Measurements from ENCODE around the gene MPV17L. TPM values are rescaled to one million over a fixed set of nuclear protein-coding genes. Genes with fewer than 3 reads are reported as not detected.
"Not testable (repeated sequence)": the region's sequence is repeated elsewhere in the genome, so short reads cannot be mapped to it uniquely, and the experiment has no call there.

MPV17L gene
- total and polyA plus RNA-seq, 2 donors from 2014 or later, result 4.8 to 11.8 TPM

DNA sequence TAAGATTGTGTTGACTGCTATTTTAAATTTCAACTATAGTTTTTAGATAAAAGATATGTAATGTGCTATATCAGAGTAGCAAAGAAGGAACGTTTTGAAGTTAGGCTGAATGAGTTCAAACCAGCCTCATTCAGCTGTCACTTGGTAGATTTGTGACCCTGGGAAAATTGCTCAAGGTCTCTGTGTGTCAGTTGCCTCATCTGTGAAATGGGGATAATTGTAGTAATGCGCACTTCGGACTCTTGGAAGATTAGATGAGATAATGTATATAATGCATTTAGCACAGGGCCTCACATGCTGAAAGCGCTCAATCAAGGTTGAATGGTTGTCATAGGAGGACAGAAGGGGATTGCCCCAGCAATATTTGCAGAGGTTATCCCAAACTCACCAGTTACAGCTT is 43.5 kb downstream of the MPV17L start:
- H3K27ac ChIP-seq (ENCODE audit: low read depth in 2 of 2, low read length in 2 of 2), result no peak overlapping the region
- FAIRE-seq (no peak), DNase-seq (no peak)
- TF ChIP-seq, protein P1, sequence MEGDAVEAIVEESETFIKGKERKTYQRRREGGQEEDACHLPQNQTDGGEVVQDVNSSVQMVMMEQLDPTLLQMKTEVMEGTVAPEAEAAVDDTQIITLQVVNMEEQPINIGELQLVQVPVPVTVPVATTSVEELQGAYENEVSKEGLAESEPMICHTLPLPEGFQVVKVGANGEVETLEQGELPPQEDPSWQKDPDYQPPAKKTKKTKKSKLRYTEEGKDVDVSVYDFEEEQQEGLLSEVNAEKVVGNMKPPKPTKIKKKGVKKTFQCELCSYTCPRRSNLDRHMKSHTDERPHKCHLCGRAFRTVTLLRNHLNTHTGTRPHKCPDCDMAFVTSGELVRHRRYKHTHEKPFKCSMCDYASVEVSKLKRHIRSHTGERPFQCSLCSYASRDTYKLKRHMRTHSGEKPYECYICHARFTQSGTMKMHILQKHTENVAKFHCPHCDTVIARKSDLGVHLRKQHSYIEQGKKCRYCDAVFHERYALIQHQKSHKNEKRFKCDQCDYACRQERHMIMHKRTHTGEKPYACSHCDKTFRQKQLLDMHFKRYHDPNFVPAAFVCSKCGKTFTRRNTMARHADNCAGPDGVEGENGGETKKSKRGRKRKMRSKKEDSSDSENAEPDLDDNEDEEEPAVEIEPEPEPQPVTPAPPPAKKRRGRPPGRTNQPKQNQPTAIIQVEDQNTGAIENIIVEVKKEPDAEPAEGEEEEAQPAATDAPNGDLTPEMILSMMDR (IDR thresholded peaks at IDR 0.05; ENCODE audit: borderline replicate concordance, extremely low read depth, insufficient read depth), result no peak
- H3K4me1 ChIP-seq (ENCODE audit: control insufficient read depth in 2 of 3, insufficient read depth in 2 of 3, low read depth in 1 of 3, low read length in 3 of 3), result no peaks in the 10 kb centered on the region
- H3K4me3 ChIP-seq (ENCODE audit: low read length in 3 of 3), result no peak overlapping the region
- H3K36me3 ChIP-seq (ENCODE audit: control insufficient read depth in 2 of 3, insufficient read depth in 3 of 3, low read length in 3 of 3), result no peaks in the 10 kb centered on the region
- no peaks in the 10 kb centered on the region for H3K27me3 ChIP-seq (ENCODE audit: control insufficient read depth, insufficient read depth, low read length)
- intact Hi-C loops (cut with DNase I), result no loop called here
- no peak overlapping the region for H3K9ac ChIP-seq (ENCODE audit: low read length in 3 of 3)
- no peaks in the 10 kb centered on the region for H3K9me3 ChIP-seq (ENCODE audit: control insufficient read depth in 2 of 3, insufficient read depth in 1 of 3, low read length in 3 of 3)

DNA sequence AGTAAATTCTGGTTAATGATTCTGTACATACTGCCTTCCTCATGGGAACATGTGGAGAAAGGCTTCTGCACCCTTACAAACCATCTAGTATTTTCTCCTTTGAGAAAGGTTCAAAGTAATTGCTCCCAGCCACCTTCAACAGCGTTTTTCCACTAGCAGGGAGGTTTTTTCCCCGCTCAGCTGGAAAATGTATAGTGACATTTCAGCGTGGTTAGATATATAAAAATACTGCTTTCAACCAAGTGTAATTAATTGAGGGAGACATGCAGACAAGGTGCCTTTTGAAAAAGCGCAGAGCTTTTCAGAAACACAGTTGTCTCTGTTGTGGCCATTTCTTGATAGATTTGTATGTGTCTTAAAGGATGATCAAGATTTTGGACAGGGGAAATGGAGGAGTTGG is 44.0 kb downstream of the MPV17L start:
- no peak for FAIRE-seq
- Histone ChIP-seq H3K27ac (ENCODE audit: low read depth in 2 of 2, low read length in 2 of 2) (no peak overlapping the region), H3K27me3 (ENCODE audit: control insufficient read depth, insufficient read depth, low read length) (no peaks in the 10 kb centered on the region), H3K9ac (ENCODE audit: low read length in 3 of 3) (no peak overlapping the region), H3K9me3 (ENCODE audit: control insufficient read depth in 2 of 3, insufficient read depth in 1 of 3, low read length in 3 of 3) (no peaks in the 10 kb centered on the region), H3K36me3 (ENCODE audit: control insufficient read depth in 2 of 3, insufficient read depth in 3 of 3, low read length in 3 of 3) (no peaks in the 10 kb centered on the region), H3K4me3 (ENCODE audit: low read length in 3 of 3) (no peak overlapping the region), H3K4me1 (ENCODE audit: control insufficient read depth in 2 of 3, insufficient read depth in 2 of 3, low read depth in 1 of 3, low read length in 3 of 3) (no peaks in the 10 kb centered on the region)
- intact Hi-C loops (cut with DNase I), result no loop called here
- TF ChIP-seq, protein P1 (IDR thresholded peaks at IDR 0.05; ENCODE audit: borderline replicate concordance, extremely low read depth, insufficient read depth), result no peak
- DNase-seq, result no peak

DNA sequence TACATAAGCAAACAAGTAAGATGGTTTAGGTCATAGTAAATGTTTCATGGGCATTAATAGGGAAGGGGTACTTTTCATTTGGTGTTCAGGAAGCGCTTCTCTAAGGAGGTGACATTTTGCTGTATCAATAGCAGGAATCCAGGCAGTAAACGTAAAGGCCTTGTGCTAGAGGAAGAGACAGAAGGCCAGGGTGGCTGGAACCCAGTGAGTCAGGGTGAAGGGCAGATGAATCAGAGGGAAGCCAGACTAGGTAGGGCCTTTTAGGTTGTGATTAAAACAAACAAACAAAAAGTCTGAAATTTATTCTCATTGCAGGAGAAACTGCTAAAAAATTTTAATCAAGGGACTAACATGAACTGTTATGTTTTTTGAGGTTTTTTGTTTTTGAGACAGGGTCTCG is 45.3 kb downstream of the MPV17L start:
- DNase-seq (no peak), FAIRE-seq (no peak)
- TF ChIP-seq, protein P1 (IDR thresholded peaks at IDR 0.05; ENCODE audit: borderline replicate concordance, extremely low read depth, insufficient read depth), result no peak
- H3K36me3 ChIP-seq (ENCODE audit: control insufficient read depth in 2 of 3, insufficient read depth in 3 of 3, low read length in 3 of 3), result no peaks in the 10 kb centered on the region
- peaks cover 0 to 6% (median 0%) of the 10 kb centered on the region in 3 donors for H3K9me3 ChIP-seq (ENCODE audit: control insufficient read depth in 2 of 3, insufficient read depth in 1 of 3, low read length in 3 of 3)
- H3K4me3 ChIP-seq (ENCODE audit: low read length in 3 of 3), result no peak overlapping the region
- H3K27ac ChIP-seq (ENCODE audit: low read depth in 2 of 2, low read length in 2 of 2), result no peak overlapping the region
- H3K4me1 ChIP-seq (ENCODE audit: control insufficient read depth in 2 of 3, insufficient read depth in 2 of 3, low read depth in 1 of 3, low read length in 3 of 3), result no peaks in the 10 kb centered on the region
- intact Hi-C loops (cut with DNase I), result no loop called here
- H3K9ac ChIP-seq (ENCODE audit: low read length in 3 of 3), result no peak overlapping the region
- no peaks in the 10 kb centered on the region for H3K27me3 ChIP-seq (ENCODE audit: control insufficient read depth, insufficient read depth, low read length)

DNA sequence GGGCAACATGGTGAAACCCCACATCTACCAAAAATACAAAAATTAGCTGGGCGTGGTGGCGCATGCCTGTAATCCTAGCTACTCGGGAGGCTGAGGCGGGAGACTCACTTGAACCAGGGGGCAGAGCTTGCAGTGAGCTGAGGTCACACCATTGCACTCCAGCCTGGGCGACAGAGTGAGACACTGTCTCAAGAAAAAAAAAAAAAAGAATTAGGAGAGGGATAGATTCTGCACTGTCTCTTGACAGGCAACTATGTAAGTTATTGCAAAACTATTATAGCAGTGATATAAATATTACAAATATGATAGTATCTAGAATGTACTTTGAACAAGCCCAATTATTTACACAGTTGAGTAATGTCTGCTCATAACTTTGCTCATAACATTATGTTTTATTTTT is 46.6 kb downstream of the MPV17L start:
- H3K27me3 ChIP-seq (ENCODE audit: control insufficient read depth, insufficient read depth, low read length); H3K36me3 ChIP-seq (ENCODE audit: control insufficient read depth in 2 of 3, insufficient read depth in 3 of 3, low read length in 3 of 3); H3K9me3 ChIP-seq (ENCODE audit: control insufficient read depth in 2 of 3, insufficient read depth in 1 of 3, low read length in 3 of 3); DNase-seq; H3K4me1 ChIP-seq (ENCODE audit: control insufficient read depth in 2 of 3, insufficient read depth in 2 of 3, low read depth in 1 of 3, low read length in 3 of 3); FAIRE-seq; intact Hi-C loops (cut with DNase I); H3K4me3 ChIP-seq (ENCODE audit: low read length in 3 of 3); H3K27ac ChIP-seq (ENCODE audit: low read depth in 2 of 2, low read length in 2 of 2); H3K9ac ChIP-seq (ENCODE audit: low read length in 3 of 3): not testable (repeated sequence)

Data from kidney (tissue), 14 donors.